ENCODE results near the gene NEIL1. TPM values are rescaled to one million over a fixed set of nuclear protein-coding genes. Genes with fewer than 3 reads are reported as not detected.
A peak's percentile ranks its signal among the peaks of the same experiment; 100 is the strongest.

The NEIL1 gene
- total RNA-seq, 1 experiment from 2014 or later, result 12.3 TPM

DNA sequence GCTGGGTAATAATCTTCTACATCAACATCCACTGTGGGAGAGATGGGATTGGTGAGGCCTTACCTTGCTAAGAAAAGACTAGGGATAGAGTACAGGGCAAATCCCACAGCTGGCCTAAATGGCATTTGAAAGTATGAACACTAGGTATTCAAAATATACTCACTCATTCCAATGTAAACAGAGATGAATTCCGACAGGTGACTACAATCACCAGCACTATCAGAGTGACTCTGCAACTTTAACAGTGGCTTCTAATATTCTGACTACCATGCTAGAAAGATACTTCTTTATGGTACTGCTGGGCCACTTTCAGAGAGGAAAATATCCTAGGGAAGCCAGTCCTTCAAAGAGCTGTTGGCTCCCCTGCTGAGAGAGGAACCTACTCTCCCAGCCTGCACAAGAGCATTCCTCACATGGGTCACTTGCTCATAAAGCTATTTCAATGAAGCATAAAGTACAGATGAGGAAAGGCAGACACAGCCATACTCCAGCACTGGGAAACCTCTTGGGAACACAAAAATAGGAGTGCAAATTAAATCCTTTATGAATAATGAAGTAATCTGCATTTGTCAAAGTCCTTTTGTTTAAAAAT, 43.0 kb downstream of the NEIL1 start:
- BruUV-seq (replicated peaks), result no TSS peak
- Histone ChIP-seq H3K36me3 (ENCODE audit: control insufficient read depth, insufficient read depth, low read length) (peaks cover 3% of the 10 kb centered on the region), H3K27me3 (replicated peaks; ENCODE audit: control insufficient read depth, insufficient read depth, low read length) (no peaks in the 10 kb centered on the region), H3K4me1 (peaks cover 9% of the 10 kb centered on the region; the same call in 1 of the 2 replicates), H3K4me3 (ENCODE audit: low read depth, low read length) (no peak overlapping the region), H3K9me3 (no peaks in the 10 kb centered on the region)
- no peak for DNase-seq
- TF ChIP-seq, protein P1, sequence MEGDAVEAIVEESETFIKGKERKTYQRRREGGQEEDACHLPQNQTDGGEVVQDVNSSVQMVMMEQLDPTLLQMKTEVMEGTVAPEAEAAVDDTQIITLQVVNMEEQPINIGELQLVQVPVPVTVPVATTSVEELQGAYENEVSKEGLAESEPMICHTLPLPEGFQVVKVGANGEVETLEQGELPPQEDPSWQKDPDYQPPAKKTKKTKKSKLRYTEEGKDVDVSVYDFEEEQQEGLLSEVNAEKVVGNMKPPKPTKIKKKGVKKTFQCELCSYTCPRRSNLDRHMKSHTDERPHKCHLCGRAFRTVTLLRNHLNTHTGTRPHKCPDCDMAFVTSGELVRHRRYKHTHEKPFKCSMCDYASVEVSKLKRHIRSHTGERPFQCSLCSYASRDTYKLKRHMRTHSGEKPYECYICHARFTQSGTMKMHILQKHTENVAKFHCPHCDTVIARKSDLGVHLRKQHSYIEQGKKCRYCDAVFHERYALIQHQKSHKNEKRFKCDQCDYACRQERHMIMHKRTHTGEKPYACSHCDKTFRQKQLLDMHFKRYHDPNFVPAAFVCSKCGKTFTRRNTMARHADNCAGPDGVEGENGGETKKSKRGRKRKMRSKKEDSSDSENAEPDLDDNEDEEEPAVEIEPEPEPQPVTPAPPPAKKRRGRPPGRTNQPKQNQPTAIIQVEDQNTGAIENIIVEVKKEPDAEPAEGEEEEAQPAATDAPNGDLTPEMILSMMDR (IDR thresholded peaks at IDR 0.05; ENCODE audit: insufficient read depth in 1 of 2, low read depth in 1 of 2, low read length in 1 of 2, severe bottlenecking in 1 of 2, unreplicated experiment in 1 of 2), result no peak
- peaks cover 6% of the 10 kb centered on the region for H3K4me1 Mint-ChIP-seq (ENCODE audit: low read depth, unreplicated experiment)
- no peaks in the 10 kb centered on the region for H3K9me3 Mint-ChIP-seq (ENCODE audit: unreplicated experiment)
- ChIA-PET POLR2A (interaction anchor here (0.5 to 1.0 kb wide), 2 partner anchors 22 to 73 kb away, joined by 6 read pairs; partner anchors contain the start of gene MAN2C1), CTCF (interaction anchor here (0.9 to 2.5 kb wide), 2 partner anchors 22 to 62 kb away, joined by 3 to 12 read pairs; partner anchors contain the start of gene MAN2C1)
- H3K4me3 Mint-ChIP-seq (ENCODE audit: unreplicated experiment), result no peak overlapping the region
- peaks cover 85% of the 10 kb centered on the region for H3K36me3 Mint-ChIP-seq (ENCODE audit: insufficient read depth, unreplicated experiment)
- intact Hi-C loops (cut with micrococcal nuclease; ENCODE audit: unreplicated experiment), result no loop called here
- peak overlapping the region; percentile 68 for H3K27ac Mint-ChIP-seq (ENCODE audit: unreplicated experiment)
- no peaks in the 10 kb centered on the region for H3K27me3 Mint-ChIP-seq (ENCODE audit: insufficient read depth, unreplicated experiment)

DNA sequence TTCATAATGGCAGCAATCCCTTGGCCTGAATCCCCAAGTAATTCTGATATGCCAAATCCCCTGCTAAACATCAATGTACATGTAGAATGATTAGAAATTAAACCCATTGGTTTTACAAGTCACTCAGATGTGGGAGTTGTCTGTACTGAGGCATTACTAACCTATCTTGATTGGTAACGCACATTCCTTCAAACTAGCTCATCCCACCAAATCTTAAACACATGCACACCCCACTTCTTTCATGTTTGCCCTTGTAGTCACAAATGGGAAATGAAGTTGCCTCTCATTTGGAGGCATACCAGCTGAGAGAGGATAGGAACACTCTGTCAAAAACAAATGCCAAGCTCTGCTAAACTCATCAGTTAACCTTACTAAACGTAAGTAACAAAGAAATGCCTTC, 50.7 kb downstream of the NEIL1 start:
- Mint-ChIP-seq H3K4me3 (ENCODE audit: unreplicated experiment) (no peak overlapping the region), H3K36me3 (ENCODE audit: insufficient read depth, unreplicated experiment) (peaks cover 67% of the 10 kb centered on the region), H3K9me3 (ENCODE audit: unreplicated experiment) (no peaks in the 10 kb centered on the region), H3K4me1 (ENCODE audit: low read depth, unreplicated experiment) (peaks cover 3% of the 10 kb centered on the region), H3K27ac (ENCODE audit: unreplicated experiment) (no peak overlapping the region), H3K27me3 (ENCODE audit: insufficient read depth, unreplicated experiment) (no peaks in the 10 kb centered on the region)
- TF ChIP-seq, protein P1 (IDR thresholded peaks at IDR 0.05; ENCODE audit: insufficient read depth in 1 of 2, low read depth in 1 of 2, low read length in 1 of 2, severe bottlenecking in 1 of 2, unreplicated experiment in 1 of 2), result no peak
- BruUV-seq (replicated peaks), result no TSS peak
- intact Hi-C loops (cut with micrococcal nuclease; ENCODE audit: unreplicated experiment), result no loop called here
- Histone ChIP-seq H3K9me3 (no peaks in the 10 kb centered on the region), H3K27me3 (replicated peaks; ENCODE audit: control insufficient read depth, insufficient read depth, low read length) (no peaks in the 10 kb centered on the region), H3K4me1 (no peaks in the 10 kb centered on the region), H3K36me3 (ENCODE audit: control insufficient read depth, insufficient read depth, low read length) (peaks cover 1% of the 10 kb centered on the region), H3K4me3 (ENCODE audit: low read depth, low read length) (no peak overlapping the region)
- DNase-seq, result no peak
- CTCF ChIA-PET, result no interaction called here
- POLR2A ChIA-PET, result no interaction called here

DNA sequence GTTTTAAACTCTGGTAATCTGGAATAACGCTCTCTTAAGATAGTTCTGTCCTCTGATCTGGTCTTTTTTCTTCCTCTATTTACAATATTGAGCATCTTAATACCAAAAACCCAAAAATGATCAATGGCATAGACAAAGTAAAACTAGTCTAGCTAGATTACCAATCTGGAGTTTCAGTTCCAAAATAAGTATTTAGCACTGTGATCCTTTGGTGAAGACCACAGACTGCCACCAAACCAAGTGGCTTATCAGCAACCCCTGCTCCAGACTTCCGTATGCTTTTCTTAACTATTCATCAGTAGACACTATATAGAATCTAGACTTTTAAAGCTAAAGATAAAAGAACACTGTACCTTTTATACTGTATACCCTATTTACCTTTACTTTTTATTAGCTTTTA, 57.1 kb downstream of the NEIL1 start:
- Mint-ChIP-seq H3K27ac (ENCODE audit: unreplicated experiment) (no peak overlapping the region), H3K4me1 (ENCODE audit: low read depth, unreplicated experiment) (no peaks in the 10 kb centered on the region), H3K36me3 (ENCODE audit: insufficient read depth, unreplicated experiment) (peaks cover 84% of the 10 kb centered on the region), H3K4me3 (ENCODE audit: unreplicated experiment) (no peak overlapping the region), H3K9me3 (ENCODE audit: unreplicated experiment) (no peaks in the 10 kb centered on the region), H3K27me3 (ENCODE audit: insufficient read depth, unreplicated experiment) (no peaks in the 10 kb centered on the region)
- ChIA-PET POLR2A (no interaction called here), CTCF (no interaction called here)
- Histone ChIP-seq H3K4me3 (ENCODE audit: low read depth, low read length) (no peak overlapping the region), H3K36me3 (ENCODE audit: control insufficient read depth, insufficient read depth, low read length) (no peaks in the 10 kb centered on the region; the same call in 1 of the 2 replicates), H3K27me3 (replicated peaks; ENCODE audit: control insufficient read depth, insufficient read depth, low read length) (no peaks in the 10 kb centered on the region), H3K9me3 (no peaks in the 10 kb centered on the region), H3K4me1 (no peaks in the 10 kb centered on the region)
- intact Hi-C loops (cut with micrococcal nuclease; ENCODE audit: unreplicated experiment), result no loop called here
- BruUV-seq (replicated peaks), result no TSS peak
- DNase-seq, result no peak
- TF ChIP-seq, protein P1 (IDR thresholded peaks at IDR 0.05; ENCODE audit: insufficient read depth in 1 of 2, low read depth in 1 of 2, low read length in 1 of 2, severe bottlenecking in 1 of 2, unreplicated experiment in 1 of 2), result no peak

Small RNA genes lying within 50 kb of the gene (microRNA-seq; reads per million reads assigned to microRNA genes)
- not detected for gene MIR631

Other genes with a start within 250 kb of the NEIL1 start
- 48.2 and 56.8 TPM in 2 replicates for gene C15orf39, start 145.2 kb upstream of the NEIL1 start, total RNA-seq (2022)
- not detected in 2 replicates for gene GOLGA6C, start 88.7 kb upstream of the NEIL1 start, total RNA-seq (2022)
- not detected in 2 replicates for gene GOLGA6D, start 64.2 kb upstream of the NEIL1 start, total RNA-seq (2022)
- 93.9 and 94.3 TPM in 2 replicates for gene COMMD4, start 11.0 kb upstream of the NEIL1 start, total RNA-seq (2022)
- gene MAN2C1, start 21.6 kb downstream of the NEIL1 start, total RNA-seq (2022), result 131 and 140 TPM in 2 replicates
- 64.4 and 67.1 TPM in 2 replicates for gene SIN3A, start 104.7 kb downstream of the NEIL1 start, total RNA-seq (2022)
- 25.4 and 27.7 TPM in 2 replicates for gene PTPN9, start 232.3 kb downstream of the NEIL1 start, total RNA-seq (2022)

Measured in Caco-2 (cell line).